HCT116 (cell line): ENCODE measurements around the gene TGOLN2. TPM values are rescaled to one million over a fixed set of nuclear protein-coding genes. Genes with fewer than 3 reads are reported as not detected.

ENCODE experiments used
- ATAC-seq: fragments of 200-7000 bp; cut with Tn5 transposase; 2 replicates; pipeline ENCODE4 v1.9.1; 2020; ENCODE audit warnings: mild to moderate bottlenecking, moderate library complexity
- BruUV-seq: library from RNA; stranded (reverse); fragments of 400-500 nt; replicated peaks from 2 replicates; lab custom pipeline; 2021; lab: Mats Ljungman, UMichigan
- CTCF ChIA-PET: fragments of 300-600 bp; sonication (Branson Sonifier 250); formaldehyde crosslinking; loops from one replicate; lab custom pipeline; 2021; ENCODE audit warnings: antibody characterized with exemption; lab: Charles Lee
- POLR2A ChIA-PET: fragments of 300-600, 350-600 bp; sonication (Branson Sonifier 250); formaldehyde crosslinking; loops from one replicate; lab custom pipeline; 2021; ENCODE audit warnings: antibody characterized with exemption; lab: Charles Lee
- RAD21 ChIA-PET, 2 experiments: fragments of 300-600 bp; sonication (Branson Sonifier 250); formaldehyde crosslinking; loops; one replicate each; lab custom pipeline; 2023; ENCODE audit warnings: low total read pairs in 2 of 2; ENCODE audit not compliant: uncharacterized antibody in 2 of 2, unreplicated experiment in 2 of 2, low non-redundant PET in 1 of 2; lab: Charles Lee
- DNase-seq: peaks from one replicate; pipeline ENCODE4 v3.0.0-alpha.2; 2010; ENCODE audit warnings: low read depth, low spot score
- H2AFZ ChIP-seq: fragments of 200-600 bp; shearing (Covaris generic), sonication (generic); 2 replicates; pipeline ENCODE4 v1.6.1; 2017; ENCODE audit warnings: low read depth, mixed run types, mixed read lengths, antibody characterized with exemption, low read length; ENCODE audit not compliant: poor library complexity, severe bottlenecking
- H3K27ac ChIP-seq: 2 replicates; pipeline ENCODE4 v1.5.1; 2012; ENCODE audit warnings: low read depth, low read length
- H3K27me3 ChIP-seq: fragments of 200-600 bp; sonication (generic); 2 replicates; pipeline ENCODE4 v1.6.1; 2016; ENCODE audit warnings: mixed run types, low read length, mixed read lengths; ENCODE audit not compliant: insufficient read depth
- H3K36me3 ChIP-seq, 2 experiments: fragments of 200-500 bp in 1 of 2; fragments of 200-600 bp in 1 of 2; sonication (Bioruptor generic) in 1 of 2; sonication (generic) in 1 of 2; 2 replicates each; pipeline versions ENCODE4 v1.5.1 to v1.6.1; 2014 to 2016; ENCODE audit warnings: low read length in 2 of 2, inconsistent platforms in 1 of 2, mixed read lengths in 1 of 2, mixed run types in 1 of 2; ENCODE audit not compliant: insufficient read depth in 2 of 2, control insufficient read depth in 1 of 2
- H3K4me1 ChIP-seq, 2 experiments: fragments of 200-600 bp in 1 of 2; sonication (generic) in 1 of 2; 2 replicates each; pipeline versions ENCODE4 v1.5.1 to v1.6.1; 2012 to 2017; ENCODE audit warnings: low read length in 2 of 2, inconsistent platforms in 1 of 2, mild to moderate bottlenecking in 1 of 2, mixed read lengths in 1 of 2, mixed run types in 1 of 2, moderate library complexity in 1 of 2; ENCODE audit not compliant: insufficient read depth in 2 of 2, control insufficient read depth in 1 of 2
- H3K4me2 ChIP-seq: fragments of 200-600 bp; sonication (generic); 2 replicates; pipeline ENCODE4 v1.6.1; 2017; ENCODE audit warnings: mixed run types, low read length, mixed read lengths
- H3K4me3 ChIP-seq, 2 experiments: fragments of 200-600 bp in 1 of 2; sonication (generic) in 1 of 2; replicated peaks in 1 of 2; 2 replicates each; pipeline ENCODE4 v1.5.1; 2011 to 2016; ENCODE audit warnings: low read length in 2 of 2, control low read depth in 1 of 2, low read depth in 1 of 2, mild to moderate bottlenecking in 1 of 2, mixed read lengths in 1 of 2, mixed run types in 1 of 2
- H3K79me2 ChIP-seq: fragments of 200-600 bp; sonication (generic); 2 replicates; pipeline ENCODE4 v1.6.1; 2017; ENCODE audit warnings: mild to moderate bottlenecking, mixed run types, low read length, moderate library complexity, mixed read lengths; ENCODE audit not compliant: insufficient read depth
- H3K9ac ChIP-seq: fragments of 200-600 bp; sonication (generic); 2 replicates; pipeline ENCODE4 v1.6.1; 2016; ENCODE audit warnings: low read length, mixed read lengths
- H3K9me2 ChIP-seq: fragments of 200-600 bp; sonication (generic), shearing (Covaris generic); 2 replicates; pipeline ENCODE4 v1.6.1; 2017; ENCODE audit warnings: mixed run types, mild to moderate bottlenecking, moderate library complexity; ENCODE audit not compliant: insufficient read depth
- H3K9me3 ChIP-seq, 2 experiments: fragments of 200-500 bp in 1 of 2; fragments of 200-600 bp in 1 of 2; sonication (Bioruptor generic) in 1 of 2; sonication (generic) in 1 of 2; 2 replicates each; pipeline ENCODE4 v1.6.1; 2014 to 2017; ENCODE audit warnings: low read length in 2 of 2, mixed read lengths in 2 of 2, inconsistent platforms in 1 of 2, low read depth in 1 of 2, mild to moderate bottlenecking in 1 of 2, mixed run types in 1 of 2, moderate library complexity in 1 of 2; ENCODE audit not compliant: control insufficient read depth in 1 of 2, insufficient read depth in 1 of 2
- H4K20me1 ChIP-seq: fragments of 200-600 bp; sonication (generic), shearing (Covaris generic); 2 replicates; pipeline ENCODE4 v1.6.1; 2017; ENCODE audit warnings: mixed run types, mild to moderate bottlenecking, moderate library complexity; ENCODE audit not compliant: insufficient read depth
- CEBPB ChIP-seq: IDR thresholded peaks from 2 replicates; pipeline ENCODE4 v1.6.1; 2012; ENCODE audit warnings: low read depth
- CTCF ChIP-seq, 3 experiments: fragments of 200-600 bp in 1 of 3; sonication (generic) in 1 of 3; IDR thresholded peaks in 2 of 3; conservative IDR thresholded peaks in 1 of 3; 2 replicates each; pipeline ENCODE4 v1.5.1; 2012 to 2017; ENCODE audit warnings: low read depth in 2 of 3, low read length in 2 of 3, antibody characterized with exemption in 1 of 3, borderline replicate concordance in 1 of 3, control low read depth in 1 of 3, mild to moderate bottlenecking in 1 of 3, mixed read lengths in 1 of 3, mixed run types in 1 of 3, moderate library complexity in 1 of 3; ENCODE audit not compliant: insufficient read depth in 1 of 3
- EGR1 ChIP-seq: IDR thresholded peaks from 2 replicates; pipeline ENCODE4 v1.6.1; 2012; ENCODE audit warnings: low read depth
- ELF1 ChIP-seq: IDR thresholded peaks from 2 replicates; pipeline ENCODE4 v1.6.1; 2012; ENCODE audit warnings: low read depth, borderline replicate concordance
- EZH2 ChIP-seq: fragments of 200-600 bp; sonication (generic); IDR thresholded peaks from 2 replicates; pipeline ENCODE4 v1.6.1; 2017; ENCODE audit warnings: antibody characterized with exemption, mixed run types
- FOSL1 ChIP-seq: IDR thresholded peaks from 2 replicates; pipeline ENCODE4 v1.6.1; 2012; ENCODE audit warnings: low read depth
- JUND ChIP-seq: IDR thresholded peaks from 2 replicates; pipeline ENCODE4 v1.6.1; 2012
- MAX ChIP-seq: IDR thresholded peaks from 2 replicates; pipeline ENCODE4 v1.6.1; 2012
- POLR2A ChIP-seq: IDR thresholded peaks from 2 replicates; pipeline ENCODE4 v1.7.0; 2011; ENCODE audit warnings: borderline replicate concordance; ENCODE audit not compliant: insufficient read depth, insufficient read length; ENCODE audit errors: extremely low read depth
- RAD21 ChIP-seq: IDR thresholded peaks from 2 replicates; pipeline ENCODE4 v1.6.1; 2012; ENCODE audit warnings: low read depth, mild to moderate bottlenecking
- SP1 ChIP-seq: IDR thresholded peaks from 2 replicates; pipeline ENCODE4 v1.6.1; 2012; ENCODE audit warnings: low read depth
- SRF ChIP-seq: IDR thresholded peaks from 2 replicates; pipeline ENCODE4 v1.6.1; 2012; ENCODE audit warnings: low read depth
- TCF7L2 ChIP-seq: IDR thresholded peaks from 2 replicates; pipeline ENCODE4 v1.7.0; 2011; ENCODE audit warnings: borderline replicate concordance, inconsistent platforms; ENCODE audit not compliant: insufficient read depth, insufficient read length; ENCODE audit errors: extremely low read depth
- YY1 ChIP-seq: IDR thresholded peaks from 2 replicates; pipeline ENCODE4 v1.6.1; 2011; ENCODE audit warnings: low read length, low read depth, moderate library complexity, mild to moderate bottlenecking; ENCODE audit not compliant: insufficient replicate concordance; ENCODE audit errors: extremely low read depth
- ZBTB33 ChIP-seq: IDR thresholded peaks from 2 replicates; pipeline ENCODE4 v1.6.1; 2011; ENCODE audit warnings: mild to moderate bottlenecking, low read length, moderate library complexity; ENCODE audit not compliant: insufficient replicate concordance; ENCODE audit errors: extremely low read depth
- ZNF274 ChIP-seq: fragments of 200-500 bp; sonication (Bioruptor generic); IDR thresholded peaks from 2 replicates; pipeline ENCODE4 v1.6.1; 2014; ENCODE audit warnings: mild to moderate bottlenecking, low read depth, low read length, inconsistent platforms
- intact Hi-C: fragments of 100-400 bp; cut with micrococcal nuclease; formaldehyde crosslinking; loops from 2 replicates; pipeline ENCODE4 v1.10.0; 2022
- total RNA-seq: library from RNA; stranded (reverse); gene quantifications from one replicate; pipeline ENCODE4 v1.2.1, GENCODE V29; 2021; ENCODE audit not compliant: unreplicated experiment

The TGOLN2 gene
- total RNA-seq, 1 experiment from 2014 or later = 43.2 TPM

DNA sequence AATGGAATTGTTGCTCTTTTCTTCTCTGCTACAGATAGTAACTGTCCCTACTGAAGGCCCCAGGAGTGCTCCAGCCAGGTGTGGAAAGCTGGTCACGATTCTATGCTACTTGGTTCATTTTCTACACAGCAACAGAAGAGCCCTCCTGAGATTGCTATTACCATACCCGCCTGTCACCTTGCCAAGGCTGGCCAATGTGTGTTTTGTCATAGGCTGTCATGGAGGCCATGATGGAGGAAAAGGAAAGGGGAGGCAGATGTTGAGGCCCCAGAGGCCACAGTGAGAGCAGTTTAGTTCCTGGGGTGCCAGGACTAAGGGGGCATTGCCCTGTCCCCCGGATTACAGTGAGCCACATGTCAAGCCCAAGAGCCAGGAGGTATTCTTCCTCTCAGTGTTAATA is 27.7 kb upstream of the TGOLN2 start (continued):
- TF ChIP-seq ZBTB33 (no peak), TCF7L2 (no peak), CTCF (IDR thresholded peaks at IDR 0.05 in 2 of 3, conservative IDR thresholded peaks at IDR 0.05 in 1 of 3; ENCODE audit: borderline replicate concordance in 1 of 3, insufficient read depth in 1 of 3, low read depth in 2 of 3, low read length in 2 of 3) (no peak), JUND (no peak), FOSL1 (no peak)

DNA sequence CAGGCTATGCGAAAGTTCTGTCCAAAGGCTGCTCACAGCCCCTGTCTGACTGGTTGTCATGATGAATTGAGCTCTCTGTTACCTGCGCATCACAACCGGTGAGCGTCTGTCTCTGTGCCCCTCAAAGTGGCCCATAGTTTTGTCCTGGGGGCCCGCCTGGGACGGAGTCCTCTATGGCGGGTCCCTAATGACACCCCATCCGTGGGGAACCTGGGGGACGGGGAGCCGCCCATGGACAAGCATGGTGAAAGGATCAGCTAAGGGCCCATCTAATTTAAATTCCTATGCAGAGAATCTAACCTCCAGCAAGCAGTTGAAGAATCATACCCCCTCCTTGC is 27.3 kb upstream of the TGOLN2 start:
- ATAC-seq = no peak
- peak overlapping the region; percentile 95 for H3K4me2 ChIP-seq

More for the DNA sequence above, 27.3 kb upstream of the TGOLN2 start:
- H2AFZ ChIP-seq = peak overlapping the region; percentile 85
- H3K4me3 ChIP-seq = peak overlapping the region; percentile 86 to 95
- no peak for DNase-seq
- intact Hi-C loops = no loop called here
- RAD21 ChIA-PET = interaction anchor here in 1 of 2 experiments (1.0 kb wide), 1 partner anchor 197 kb away, joined by 3 read pairs; no protein-coding TSS in a partner anchor
- peaks cover 8 to 23% of the 10 kb centered on the region in 2 experiments; a peak in 3 of 4 replicates for H3K36me3 ChIP-seq
- peak overlapping the region; percentile 45 for H3K27ac ChIP-seq
- H3K9me2 ChIP-seq = no peaks in the 10 kb centered on the region
- peaks cover 9 to 14% of the 10 kb centered on the region in 2 experiments; a peak in 3 of 4 replicates for H3K4me1 ChIP-seq
- H3K9me3 ChIP-seq = no peaks in the 10 kb centered on the region
- H3K9ac ChIP-seq = peak overlapping the region; percentile 83
- no peaks in the 10 kb centered on the region for H4K20me1 ChIP-seq
- POLR2A ChIA-PET = interaction anchor here (0.6 to 1.7 kb wide), 11 partner anchors 11 to 435 kb away, joined by 3 to 14 read pairs (median 3); partner anchors contain the start of genes MAT2A, RNF181 and SH2D6
- H3K27me3 ChIP-seq = no peaks in the 10 kb centered on the region
- H3K79me2 ChIP-seq = peaks cover 31% of the 10 kb centered on the region
- BruUV-seq = TSS peak; percentile 76
- CTCF ChIA-PET = interaction anchor here (0.8 to 1.4 kb wide), 2 partner anchors 67 to 197 kb away, joined by 4 read pairs; no protein-coding TSS in a partner anchor
- no peak for TF ChIP-seq TCF7L2
- TF ChIP-seq YY1 = no peak
- no peak for TF ChIP-seq CEBPB
- no peak; the same call in 1 of the 2 replicates for TF ChIP-seq RAD21
- no peak for TF ChIP-seq MAX
- TF ChIP-seq JUND = no peak
- no peak for TF ChIP-seq SRF
- TF ChIP-seq ZNF274 = no peak
- TF ChIP-seq EGR1 = no peak
- TF ChIP-seq EZH2 = no peak
- no peak for TF ChIP-seq SP1
- no peak for TF ChIP-seq ELF1
- TF ChIP-seq CTCF (IDR thresholded peaks at IDR 0.05 in 2 of 3, conservative IDR thresholded peaks at IDR 0.05 in 1 of 3; ENCODE audit: borderline replicate concordance in 1 of 3, insufficient read depth in 1 of 3, low read depth in 2 of 3, low read length in 2 of 3) = no peak
- TF ChIP-seq POLR2A = no peak
